Stimulated activated CD8-positive, alpha-beta memory T cell treated with anti-CD3 and anti-CD28 coated beads, Interleukin-7, amount 100 ng/mL, for 1 hour (primary cell): ENCODE data around the gene DENND1A.
"Not testable (repeated sequence)": the region's sequence is repeated elsewhere in the genome, so short reads cannot be mapped to it uniquely, and the experiment has no call there.

Experiments
- DNase-seq, 2 donors: peaks; one replicate each; pipeline ENCODE4 v3.0.0-alpha.2; 2020; ENCODE audit warnings: low read depth in 2 of 2

DENND1A gene

DNA sequence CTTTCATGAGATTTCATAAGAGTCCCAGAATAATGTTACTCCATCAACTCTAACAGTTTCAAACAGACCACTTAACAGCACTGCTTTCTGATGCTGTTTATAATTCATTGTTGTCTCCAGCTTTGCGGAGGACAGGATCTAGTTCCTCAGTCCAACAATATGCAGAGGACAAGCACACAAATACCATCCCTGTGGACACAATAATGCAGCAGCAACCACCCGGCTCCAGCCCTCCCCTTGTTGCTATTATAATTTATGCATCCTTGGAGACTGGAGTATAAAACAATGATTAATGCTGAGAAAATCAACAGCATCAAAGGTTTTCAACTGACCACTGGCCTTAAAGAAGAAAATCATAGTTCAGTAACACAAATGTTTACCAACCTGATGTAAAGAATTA is 108.3 kb downstream of the DENND1A start:
- no peak for DNase-seq

DNA sequence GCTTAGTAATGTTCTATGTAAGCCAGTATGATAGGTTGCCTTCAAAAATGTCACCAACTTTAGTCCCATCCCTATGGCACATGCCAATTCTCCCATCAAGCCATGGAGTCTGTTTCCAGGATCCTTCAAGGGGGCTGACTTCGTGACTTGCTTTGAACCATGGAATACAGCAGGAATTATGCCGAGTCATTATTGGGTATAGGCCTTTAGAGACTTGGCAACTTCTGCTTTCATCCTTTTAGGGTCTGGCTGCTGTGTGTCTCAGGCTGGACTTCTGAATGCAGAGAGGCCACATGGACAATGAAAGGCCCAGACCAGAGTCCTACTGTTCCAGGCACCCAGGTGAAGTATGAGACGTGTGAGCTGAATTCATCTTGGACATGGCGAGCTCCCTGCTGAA is 109.8 kb downstream of the DENND1A start:
- no peak for DNase-seq

DNA sequence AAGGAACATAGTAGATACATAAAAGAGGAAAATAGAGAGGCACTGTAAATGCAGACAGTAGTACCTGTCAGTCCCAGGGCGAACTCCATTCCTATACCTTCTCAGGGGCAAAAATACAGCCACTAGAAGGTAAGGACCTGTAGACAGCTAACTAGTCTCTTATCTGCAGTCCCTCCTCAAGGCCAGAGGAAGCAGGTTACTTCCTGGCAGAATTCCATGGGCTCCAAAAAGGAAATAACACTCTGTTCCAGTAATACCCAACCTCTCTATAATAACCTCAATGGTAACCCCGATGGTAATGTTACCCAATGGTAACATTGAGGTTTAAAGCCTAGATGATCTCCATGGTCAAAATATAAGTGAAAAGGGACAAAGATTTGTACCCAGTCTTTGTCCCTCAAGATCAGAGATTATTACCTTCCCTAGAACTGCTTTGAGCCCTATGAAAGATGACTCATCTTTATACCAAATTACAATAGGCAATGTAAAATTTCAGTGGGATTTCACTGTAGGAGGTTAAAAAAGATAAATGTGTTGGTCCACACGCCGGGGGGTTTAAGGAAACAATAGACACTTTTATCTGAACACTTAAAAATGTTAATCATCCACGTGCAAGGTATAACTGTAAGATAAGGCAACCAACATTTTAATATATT is 113.0 kb downstream of the DENND1A start:
- no peak for DNase-seq

DNA sequence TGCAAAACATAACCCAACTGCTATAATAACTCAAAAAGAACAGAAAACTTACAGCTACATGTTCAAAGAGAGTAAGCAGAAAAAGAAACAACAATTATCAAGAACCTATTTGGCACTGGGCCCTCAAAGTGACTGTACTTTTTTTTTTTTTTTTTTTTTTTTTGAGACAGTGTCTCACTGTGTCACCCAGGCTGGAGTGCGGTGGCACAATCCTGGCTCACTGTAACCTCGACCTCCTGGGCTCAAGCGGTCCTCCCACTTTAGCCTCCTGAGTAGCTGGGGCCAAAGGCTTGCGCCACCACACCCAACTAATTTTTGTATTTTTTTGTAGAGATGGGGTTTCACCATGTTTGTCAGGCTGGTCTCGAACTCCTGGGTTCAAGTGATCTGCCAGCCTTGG is 114.1 kb downstream of the DENND1A start:
- DNase-seq: not testable (repeated sequence)

DNA sequence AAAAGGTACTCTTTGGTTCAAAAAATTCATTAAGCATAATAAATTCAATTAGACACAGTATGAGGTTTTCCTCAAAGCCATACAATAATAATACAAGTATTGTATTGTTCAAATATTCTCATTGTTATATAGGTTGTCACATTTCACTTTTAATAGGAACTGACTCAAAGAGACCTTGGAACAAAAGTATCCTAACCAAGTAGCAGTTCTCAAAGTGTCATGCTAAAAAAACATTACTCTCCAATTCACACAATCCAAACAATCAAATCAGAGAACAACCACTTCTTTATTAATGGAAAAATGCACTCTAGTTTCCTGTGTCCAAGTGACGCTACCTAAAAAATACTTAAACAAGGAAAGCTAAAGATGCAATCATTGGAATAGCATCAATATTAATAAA is 115.4 kb downstream of the DENND1A start:
- DNase-seq: no peak

DNA sequence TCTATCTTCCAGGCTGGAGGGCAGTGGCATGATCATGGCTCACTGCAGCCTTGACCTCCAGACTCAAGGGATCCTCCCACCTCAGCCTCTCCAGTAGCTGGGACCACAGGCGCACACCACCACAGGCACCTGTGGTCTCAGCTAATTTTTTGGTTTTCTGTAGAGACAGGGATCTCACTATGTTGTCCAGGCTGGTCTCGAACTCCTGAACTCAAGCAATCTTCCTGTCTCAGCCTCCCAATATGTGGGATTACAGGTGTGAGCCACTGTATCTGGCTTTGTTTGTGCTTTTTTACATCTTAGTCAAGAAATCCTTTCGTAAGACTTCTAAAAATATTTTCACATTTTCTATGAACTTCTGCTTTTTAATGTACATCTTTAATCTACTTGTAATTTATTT is 116.9 kb downstream of the DENND1A start:
- no peak for DNase-seq

DNA sequence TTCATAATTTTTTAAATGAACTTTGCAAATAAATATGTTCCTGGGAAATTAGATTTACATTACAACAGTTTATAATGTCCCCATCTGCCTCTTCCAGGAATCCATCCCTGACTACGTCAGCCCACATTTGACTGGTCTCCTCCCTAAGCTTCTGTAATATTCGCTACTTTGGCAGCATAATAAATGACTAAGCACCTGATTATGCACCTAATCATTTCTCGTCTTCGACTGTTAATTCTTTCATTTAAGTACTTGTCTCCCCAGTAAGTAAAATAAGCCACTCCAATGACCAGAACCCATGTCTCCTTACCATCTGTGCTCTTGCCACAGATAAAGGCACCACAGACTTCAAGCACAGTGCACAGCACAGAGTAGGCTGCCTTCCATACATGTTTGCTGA is 122.7 kb downstream of the DENND1A start:
- DNase-seq: no peak

DNA sequence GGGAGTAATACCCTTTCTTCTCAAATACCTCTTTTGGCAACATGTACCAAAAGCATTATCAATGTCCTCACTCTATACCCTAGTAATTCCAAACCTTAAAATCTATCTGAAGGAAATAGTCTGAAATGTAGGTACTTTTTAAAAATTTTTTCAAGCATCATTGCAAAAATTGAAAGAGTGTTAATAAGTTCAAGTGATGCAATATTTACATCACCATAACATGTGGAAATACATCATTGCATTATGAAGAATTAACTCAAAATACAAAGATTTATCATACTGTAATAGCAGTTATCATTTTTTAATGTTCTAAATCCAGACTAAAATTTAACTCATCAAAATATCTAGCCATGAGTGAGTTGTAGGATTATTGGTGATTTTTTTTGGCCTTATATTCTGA is 123.1 kb downstream of the DENND1A start:
- no peak for DNase-seq

DNA sequence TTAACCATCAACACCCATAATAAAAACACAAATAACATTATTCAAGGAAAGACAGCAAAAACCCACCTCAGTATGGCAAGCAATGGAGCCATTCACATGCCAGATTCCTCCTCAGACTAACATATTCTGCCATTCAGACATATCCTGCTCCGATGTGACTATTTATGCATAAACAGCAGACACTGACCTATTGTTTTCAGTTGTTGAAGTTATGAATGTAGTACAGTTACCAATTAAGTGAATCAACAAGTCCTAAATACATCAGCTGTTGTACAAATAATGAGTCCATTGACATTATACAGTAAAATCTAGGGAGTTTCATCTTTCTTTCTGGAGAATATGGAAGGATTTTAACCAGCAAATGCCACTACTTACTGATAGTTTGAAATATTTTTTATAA is 131.7 kb downstream of the DENND1A start:
- DNase-seq: no peak

DNA sequence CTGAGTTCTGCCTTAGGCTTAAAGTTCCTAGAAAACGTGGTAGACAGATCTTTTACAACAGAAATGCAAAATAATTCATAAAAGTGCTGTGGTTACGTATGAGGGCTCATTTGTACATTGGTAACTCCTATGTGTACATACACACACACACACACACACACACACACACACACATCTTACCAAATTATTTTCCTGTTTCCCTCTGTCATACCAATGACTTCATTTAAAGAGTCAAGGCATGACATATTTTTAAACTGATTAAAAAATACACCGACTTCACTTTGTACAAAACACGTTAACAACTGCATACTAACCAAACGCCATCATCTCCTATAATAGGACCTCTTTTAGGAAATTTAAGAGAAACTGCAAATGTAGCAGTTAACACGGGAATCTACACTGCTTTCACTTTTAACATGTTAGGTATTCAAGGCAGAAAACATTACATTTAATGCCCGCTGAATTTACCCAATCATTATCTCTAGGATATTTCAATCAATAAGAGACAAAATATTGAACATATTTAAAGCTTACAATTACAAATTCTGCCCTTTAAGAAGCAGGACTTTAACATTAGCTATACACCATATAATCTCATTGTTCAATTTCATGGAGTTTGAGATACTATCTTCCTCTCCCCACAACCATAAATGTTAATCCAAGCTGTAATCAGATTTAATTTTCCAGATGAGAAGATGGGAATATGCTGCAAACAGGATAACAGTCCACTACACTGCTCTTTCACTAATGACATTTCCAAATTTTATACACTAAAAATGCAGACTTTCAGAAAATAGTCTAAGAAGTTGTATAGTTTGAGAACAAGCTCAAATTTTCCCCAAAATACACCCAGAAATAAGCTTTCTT is 133.1 kb downstream of the DENND1A start:
- no peak for DNase-seq

DNA sequence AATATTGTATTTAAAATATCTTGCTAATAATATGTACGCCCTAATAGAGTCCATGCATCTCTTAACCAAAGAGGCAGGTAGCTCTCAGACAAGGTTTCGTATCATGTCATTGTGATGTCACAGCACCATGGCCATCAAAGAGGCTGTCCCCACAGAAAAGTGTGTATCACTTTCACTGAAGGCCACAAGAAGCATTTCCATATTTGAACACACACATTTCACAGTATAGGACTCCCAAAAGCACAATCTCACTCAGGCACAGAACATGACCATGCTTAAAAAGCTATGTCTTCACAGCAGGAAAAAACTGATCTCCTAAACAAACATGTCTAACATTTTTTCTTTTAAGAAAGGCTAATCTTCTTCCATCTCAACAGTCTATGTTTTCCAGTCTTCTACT is 133.8 kb downstream of the DENND1A start:
- DNase-seq: no peak

DNA sequence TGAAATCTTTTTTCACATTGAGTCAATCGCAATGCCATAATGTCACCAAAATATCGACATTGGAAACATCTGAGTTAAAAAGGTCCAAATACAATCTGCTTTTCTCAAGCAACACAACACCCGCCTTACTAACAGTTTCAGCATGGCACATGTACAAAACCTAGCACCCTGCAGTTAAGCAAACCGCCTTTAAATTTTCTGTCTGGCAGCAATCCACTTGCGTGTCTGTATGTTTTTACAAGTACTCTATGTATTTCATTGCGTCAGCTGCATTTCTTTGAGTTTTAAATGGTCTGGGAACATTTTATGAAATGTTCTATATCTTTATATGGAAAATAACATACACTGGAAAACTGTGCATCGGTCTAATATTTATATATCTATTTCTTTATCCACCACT is 134.6 kb downstream of the DENND1A start:
- no peak for DNase-seq

DNA sequence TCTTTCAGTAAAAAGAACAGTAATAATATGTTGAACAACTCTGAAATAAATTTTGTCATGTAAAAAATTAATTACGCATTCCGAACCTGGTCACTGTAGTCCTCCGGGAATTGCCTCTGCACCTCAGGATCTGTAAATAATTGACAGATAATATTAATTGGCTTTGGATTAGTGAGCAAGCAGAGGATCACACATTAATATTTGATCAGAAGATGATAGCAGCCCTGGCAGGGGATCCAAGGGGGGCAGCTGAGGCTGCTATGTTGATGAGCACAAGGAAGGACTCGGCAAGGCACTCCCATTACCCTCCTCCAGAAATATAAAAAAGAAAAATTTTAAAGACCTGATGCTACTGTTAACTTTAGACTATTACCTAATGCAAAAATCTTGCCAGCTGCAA is 137.4 kb downstream of the DENND1A start:
- no peak for DNase-seq

DNA sequence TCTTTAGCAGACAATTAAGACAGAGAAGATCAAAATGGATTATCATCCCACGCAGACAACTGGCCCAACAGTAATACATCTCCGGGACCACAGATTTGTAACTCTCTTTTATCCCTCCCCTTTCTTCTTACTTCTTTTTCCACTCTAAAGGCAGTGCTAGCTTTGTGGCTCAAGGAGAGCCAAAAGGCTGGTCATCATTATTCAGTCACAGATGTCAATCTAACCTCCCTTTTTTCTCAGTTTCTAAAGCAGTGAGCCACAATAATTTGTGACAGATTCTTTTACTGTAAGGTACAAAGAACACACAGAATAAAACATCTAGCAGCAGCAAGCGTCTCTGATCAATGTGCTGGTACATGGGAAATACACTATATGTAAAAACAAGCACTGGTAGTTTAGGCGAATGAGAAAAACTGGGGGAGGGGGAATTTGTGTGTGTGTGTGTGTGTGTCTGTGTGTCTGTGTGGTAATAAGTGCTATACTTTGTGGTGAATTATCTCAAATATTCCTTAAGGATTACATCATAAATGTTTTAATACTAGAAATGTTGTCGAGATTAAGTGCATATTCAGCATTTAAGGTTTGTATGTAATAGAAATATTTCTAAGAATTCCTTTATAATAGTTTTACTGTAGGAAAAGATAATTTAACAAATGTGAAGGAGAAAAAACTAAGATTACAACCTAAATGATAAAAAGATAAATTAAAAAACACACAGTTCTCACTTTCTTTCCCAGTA is 140.2 kb downstream of the DENND1A start:
- DNase-seq: no peak

DNA sequence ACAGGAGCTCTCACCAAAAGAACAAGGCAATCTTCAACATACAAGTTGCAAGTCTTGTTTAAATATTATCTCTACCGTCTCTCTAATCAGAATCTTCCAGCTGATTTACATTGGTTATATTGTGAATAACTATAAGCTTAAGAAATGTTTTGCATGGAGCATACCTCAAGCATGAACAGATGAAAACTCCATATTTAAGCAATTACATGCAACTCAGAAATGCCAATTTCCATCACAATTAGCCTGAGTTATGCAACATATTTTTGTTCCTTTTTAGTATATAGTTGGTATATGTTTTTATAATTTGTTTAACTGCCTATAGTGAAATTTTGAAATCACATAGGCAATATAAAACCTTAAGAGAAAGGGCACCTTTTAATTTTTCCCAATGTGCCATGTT is 142.5 kb downstream of the DENND1A start:
- DNase-seq: no peak

DNA sequence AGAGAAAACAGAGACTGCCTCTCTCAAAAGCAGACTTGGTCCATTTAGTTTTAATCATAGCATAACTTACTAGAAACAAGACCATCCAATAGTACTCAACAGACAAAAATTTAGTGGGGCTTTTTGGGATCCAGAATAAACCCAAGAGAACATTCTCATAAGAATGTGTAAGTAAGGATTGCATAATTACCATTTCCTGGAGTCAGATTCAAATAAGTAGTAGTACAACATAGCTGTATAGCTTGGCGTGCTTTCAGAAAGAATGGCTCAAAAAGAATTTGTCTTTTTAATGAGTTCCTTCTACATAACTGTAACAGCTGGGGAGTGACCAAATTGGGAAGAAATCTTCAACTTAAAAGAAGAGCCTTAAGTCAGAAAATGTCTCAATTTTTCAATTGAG is 145.4 kb downstream of the DENND1A start:
- no peak for DNase-seq

DNA sequence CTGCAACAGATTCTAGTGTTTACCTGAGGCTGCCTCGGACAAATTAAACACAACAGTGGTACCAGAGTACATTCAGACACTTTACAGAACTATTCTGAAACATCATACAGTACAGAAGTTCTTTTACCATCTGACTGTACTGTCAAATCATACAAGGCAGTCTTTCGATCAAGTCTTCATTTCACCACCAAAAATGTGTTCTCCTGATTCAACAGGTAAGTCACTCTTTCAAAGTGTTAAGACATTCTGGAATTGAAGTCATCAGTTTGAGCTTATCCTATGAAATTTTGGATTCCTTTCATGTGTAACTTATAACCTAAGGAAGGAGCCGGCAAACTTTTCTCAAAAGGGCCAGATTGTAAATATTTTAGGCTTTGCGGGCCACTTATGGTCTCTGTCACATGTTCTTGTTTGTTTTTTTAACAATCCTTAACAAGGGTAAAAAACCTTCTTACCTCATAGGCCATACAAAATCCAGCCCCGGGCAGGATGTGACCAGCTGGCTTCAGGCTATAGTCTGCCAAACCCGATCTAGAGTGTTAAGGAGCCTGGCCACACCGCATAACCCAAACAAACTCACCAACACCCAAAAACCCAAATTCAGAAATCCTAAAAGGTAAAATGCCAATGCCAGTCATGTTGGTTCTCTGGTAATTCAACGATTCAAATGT is 151.6 kb downstream of the DENND1A start:
- DNase-seq: no peak

DNA sequence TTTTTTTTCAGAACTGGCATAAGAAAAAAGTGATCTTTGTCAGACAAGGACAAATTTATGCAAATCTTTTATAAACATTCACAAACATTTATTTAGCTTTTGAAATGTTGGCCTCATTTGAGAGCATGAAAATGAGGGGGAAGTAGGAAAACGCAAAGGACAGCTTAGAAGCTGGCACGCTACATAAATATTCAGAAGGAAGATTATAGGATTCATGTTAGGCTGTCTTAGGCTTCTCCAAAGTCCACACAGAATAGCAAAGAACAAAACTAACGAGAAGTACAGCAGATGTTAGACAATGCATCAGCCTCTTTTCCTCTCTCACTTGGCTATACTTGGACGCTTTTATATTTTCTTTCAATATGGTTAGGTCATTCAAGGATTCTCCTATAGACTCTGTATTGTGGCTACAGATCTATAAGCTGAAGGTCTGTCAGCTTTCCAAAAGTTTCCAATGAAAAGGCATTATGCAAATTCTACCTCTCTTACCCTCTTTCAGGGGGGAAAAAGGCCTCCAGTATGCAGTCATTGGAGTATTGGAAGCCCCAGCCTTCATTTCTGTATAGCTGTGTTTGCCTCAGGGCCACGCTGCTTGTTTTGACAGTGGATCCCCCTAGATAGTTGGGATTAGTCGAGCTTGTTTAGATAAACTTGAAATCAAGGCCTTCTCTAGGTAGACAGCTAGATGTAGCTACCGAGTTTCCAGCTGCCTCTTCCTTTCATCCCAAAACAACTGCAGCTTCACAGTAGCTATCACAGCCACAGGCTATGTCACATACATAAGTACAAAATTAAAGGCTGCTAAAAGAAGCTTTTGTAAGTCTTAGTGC is 153.0 kb downstream of the DENND1A start:
- no peak for DNase-seq

DNA sequence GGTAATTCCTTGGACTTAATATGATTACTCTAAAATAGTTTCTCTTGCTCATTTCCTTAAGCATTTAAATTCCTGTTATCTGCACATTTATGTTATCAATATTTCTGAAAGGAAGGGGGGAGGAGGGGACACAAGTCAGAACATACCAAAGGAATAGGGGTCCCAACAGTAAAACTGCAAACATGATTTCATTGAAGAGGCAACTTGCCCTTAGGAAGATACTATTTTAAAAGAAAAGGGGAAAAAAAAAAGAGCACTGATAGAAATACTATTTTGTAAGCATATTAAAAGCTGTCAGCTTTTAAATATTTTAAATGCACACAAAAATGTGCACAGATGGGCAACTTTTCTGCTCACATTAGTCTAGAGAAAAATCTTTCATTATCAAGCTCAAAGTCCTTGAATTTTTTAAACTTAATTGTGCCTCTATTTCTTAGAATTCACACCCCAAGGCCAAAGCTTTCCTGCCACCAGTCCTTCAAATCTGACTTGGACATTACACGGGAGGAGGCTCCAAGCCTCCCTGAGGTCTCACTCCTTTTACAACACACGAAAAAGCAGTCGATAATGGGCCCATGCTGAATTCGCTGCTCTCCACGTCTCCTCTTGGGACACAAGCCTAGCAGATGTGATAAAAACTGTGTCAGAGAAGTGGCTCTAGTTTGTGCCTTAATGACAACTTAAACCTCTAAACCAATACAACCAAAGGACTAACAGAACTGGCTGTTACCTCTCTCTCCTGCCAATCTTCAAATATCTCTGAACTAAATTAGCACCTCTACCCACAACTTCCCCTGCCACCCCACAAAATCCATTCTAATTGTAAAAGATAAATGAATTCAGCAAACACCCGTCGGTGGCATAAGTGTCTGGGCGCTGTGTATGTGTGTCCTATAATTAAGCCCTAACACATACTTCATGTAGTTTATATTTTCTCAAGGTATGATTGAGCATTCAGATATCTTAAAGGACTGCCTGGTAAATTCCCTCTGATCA is 154.3 kb downstream of the DENND1A start:
- DNase-seq: no peak

DNA sequence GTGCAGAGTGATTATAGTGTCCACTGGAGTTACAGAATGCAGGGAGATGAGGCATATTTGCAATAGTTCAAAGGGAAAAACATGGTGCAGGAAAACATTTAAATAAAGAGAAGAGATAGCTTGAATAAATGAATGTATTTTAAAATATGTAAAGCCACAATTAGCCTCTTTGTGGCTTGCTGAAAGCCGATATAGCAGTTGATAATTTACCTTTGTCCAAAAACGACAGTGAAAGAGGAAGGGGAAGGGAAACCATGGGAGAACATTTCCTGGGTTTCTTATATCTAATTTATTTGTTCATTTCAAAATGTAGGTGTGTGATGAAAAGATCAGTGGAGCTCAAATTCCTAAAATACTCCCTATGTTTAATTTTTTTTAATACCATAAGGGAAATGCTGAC is 156.1 kb downstream of the DENND1A start:
- DNase-seq: no peak
